NCI-H226 (cell line): ENCODE results near the gene PRSS38.
"Not testable (repeated sequence)": the region's sequence is repeated elsewhere in the genome, so short reads cannot be mapped to it uniquely, and the experiment has no call there.

Experiments
- DNase-seq: peaks from one replicate; pipeline ENCODE4 v3.0.0-alpha.2; 2015

PRSS38 gene

DNA sequence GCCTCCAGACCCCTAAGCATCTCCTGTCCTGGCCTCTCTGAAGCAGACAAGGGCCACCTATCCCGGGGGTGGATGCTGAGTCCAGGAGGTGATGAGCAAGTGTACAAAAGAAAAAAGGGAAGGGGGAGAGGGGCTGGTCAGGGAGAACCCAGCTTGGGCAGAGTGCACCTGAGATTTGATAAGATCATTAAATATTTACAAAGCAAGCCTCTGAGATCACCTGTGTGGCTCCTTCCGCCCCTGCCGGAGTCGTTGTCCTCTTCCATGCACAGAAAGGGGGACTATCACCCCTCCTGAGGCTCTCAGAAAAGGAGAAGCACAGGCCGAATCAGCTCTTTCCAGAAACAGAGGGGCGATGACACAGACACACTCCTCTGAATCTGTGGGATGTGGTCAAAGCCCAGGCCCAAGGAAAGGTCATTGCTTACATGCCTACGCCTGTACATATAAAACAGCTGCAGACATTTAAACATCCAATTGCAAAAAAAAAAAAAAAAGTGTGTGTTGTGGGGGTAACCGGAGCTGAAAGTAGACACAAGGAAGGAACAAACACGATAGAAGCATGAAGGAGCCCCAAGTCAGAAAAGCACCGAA lies 30.9 kb downstream of the PRSS38 start:
- no peak for DNase-seq

DNA sequence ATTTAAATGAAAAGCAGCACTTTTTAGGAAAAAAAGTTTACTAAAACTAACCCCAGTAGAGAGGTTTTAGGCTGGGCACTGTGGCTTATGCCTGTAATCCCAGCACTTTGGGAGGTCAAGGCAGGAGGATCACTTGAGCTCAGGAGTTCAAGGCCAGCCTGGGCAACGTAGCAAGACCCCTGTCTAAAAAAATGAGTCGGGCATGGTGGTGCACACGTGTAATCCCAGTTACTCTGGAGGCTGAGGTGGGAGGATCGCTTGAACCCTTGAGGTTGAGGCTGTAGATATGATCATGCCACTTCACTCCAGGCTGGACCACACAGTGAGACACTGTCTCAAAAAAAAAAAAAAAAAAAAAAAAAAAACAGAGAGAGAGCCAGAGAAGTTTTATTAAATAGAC lies 31.6 kb downstream of the PRSS38 start:
- DNase-seq, result not testable (repeated sequence)

DNA sequence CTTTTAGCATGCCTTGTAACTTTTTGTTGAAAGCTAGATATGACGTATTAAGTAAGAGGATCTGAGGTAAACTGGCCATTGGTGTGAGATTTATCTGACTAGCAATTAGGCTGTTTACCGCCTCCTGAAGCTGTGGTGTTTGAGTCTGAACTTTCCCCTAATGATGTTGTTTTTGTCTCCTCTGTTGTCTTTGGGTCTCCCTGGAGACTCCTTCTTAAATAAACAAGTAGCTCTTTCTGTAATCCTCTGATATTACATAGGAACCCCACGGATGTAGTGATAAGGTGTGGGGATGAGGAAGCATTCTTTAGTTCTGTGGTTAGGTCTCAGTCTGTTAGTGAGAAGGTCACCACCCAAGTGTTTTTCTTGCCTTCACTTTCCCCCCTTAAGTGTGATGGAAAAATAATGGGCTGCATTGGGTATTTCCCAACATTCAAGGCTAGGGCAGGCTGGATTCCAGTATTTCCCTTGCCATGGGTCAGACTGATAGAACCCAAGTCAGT lies 33.0 kb downstream of the PRSS38 start:
- DNase-seq, result no peak

DNA sequence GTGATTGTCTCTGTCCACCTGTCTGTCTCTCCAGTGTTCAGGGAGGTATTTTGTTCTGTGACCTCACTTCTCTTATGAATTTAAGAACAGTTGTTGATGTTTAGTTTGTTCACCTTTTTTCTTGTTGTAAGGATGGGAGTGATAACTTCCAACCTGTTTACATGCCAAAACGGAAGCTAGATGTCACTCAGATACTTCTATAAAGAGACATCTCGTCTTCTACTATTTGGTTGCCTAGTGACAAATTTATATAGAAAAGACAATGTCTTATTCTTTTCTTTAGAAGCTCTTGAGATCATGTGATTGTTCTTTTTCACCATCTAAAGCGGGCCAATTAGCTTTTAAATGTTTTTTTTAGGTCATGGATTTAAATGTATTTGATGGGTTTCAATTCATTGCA lies 33.8 kb downstream of the PRSS38 start:
- no peak for DNase-seq

DNA sequence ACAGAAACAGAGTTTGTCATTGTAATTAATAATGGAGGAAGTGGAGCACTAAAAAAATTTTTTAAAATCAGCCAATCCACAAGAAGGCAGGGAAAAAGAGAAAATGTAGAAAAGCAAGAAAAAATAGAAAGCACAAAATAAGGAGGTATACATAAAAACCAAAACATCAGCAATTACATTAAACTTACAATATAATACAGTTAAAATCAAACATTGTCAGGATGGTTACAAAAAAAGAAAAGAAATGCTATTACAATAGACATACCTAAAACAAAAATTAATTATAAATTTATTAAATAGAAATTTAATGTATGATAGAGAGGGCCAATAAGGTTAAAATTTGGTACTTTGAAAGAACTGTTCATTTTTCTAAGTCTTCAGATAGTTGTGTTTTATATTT lies 38.7 kb downstream of the PRSS38 start:
- DNase-seq, result no peak

DNA sequence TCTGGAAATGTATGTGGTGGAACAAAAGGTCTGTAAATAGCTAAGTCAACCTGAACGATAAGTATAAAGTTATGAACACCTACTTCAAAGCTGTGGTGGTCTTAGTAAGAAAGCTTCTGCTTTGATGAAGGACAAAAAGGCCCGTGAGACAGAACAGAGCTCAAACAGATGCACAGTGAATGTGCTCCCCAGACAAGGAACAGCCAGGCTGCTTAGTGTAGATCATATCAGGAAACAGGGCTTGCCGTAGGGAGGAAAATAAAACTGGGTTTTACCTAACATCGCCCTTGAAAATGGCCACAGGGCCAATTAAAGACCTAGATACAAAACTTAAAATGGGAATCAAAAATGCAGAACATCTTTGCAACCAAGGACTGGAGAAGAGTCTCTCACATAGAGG lies 40.2 kb downstream of the PRSS38 start:
- no peak for DNase-seq

DNA sequence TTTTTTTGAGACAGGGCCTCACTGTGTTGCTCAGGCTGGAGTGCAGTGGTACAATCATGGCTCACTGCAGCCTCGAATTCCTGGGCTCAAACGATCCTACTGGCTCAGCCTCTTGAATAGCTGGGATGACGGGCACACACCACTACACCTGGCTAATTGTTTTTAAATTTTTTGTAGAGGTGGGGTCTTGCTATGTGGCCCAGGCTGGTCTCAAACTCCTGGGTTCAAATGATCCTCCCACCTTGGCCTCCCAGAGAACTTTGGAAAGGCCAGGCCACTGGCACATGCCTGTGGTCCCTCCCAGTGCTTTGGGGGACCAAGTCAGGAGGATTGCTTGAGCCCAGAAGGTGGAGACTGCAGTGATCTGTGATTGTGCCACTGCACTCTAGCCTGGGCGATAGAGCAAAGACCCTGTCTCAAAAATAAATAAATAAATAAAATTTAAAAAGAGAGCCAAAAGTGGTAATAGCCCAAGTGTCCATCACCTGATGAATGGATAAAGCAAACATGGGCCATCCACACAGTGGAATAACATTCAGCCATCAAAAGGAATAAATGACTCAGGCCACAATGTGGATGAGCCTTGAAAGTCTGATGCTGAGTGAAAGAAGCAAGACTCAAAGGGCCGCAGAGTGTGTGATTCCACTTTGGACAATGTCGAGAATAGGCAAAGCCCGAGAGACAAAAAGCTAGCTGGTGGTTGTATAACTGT lies 40.8 kb downstream of the PRSS38 start:
- no peak for DNase-seq

DNA sequence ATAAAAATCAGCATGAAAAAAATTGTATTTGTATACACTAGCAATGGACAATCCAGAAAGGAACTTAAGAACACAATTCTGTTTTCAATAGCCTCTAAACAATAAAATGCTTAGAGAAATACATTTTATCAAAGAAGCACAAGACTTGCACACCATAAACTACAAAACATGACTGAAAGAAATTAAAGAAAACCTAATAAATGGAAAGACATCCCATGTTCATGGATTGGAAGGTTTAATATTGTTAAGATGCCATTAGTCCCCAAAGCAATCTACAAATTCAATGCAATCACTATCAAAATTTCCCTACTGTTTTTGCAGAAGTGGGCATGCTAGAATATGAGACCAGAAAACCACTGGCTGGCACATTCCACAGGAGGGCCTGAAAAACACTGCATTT lies 49.4 kb downstream of the PRSS38 start:
- DNase-seq, result no peak

DNA sequence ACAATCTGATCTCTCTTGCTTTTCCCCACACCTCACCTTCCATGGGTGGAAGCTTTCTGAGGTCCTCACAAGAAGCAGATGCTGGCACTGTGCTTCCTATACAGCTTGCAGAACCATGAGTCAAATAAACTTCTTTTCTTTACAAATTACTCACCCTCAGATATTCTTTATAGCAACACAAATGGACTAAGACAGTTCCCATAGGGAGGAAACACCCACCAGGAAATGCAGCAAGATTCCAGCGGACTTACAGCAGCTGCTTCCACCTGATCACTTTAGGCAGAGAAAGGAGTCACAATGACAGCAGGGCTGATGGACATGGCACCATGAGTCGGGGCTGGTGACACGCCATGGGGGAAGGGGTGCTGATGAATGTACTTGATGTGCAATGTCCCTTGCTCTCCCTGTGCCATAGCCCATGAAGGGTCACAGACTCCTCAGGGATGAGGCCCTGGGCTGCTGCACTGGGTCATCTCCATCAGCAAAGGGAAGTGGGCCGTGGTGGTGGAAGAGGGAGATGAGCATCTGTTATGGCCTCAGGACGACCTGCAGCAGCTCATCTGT lies 53.9 kb downstream of the PRSS38 start:
- DNase-seq, result no peak

DNA sequence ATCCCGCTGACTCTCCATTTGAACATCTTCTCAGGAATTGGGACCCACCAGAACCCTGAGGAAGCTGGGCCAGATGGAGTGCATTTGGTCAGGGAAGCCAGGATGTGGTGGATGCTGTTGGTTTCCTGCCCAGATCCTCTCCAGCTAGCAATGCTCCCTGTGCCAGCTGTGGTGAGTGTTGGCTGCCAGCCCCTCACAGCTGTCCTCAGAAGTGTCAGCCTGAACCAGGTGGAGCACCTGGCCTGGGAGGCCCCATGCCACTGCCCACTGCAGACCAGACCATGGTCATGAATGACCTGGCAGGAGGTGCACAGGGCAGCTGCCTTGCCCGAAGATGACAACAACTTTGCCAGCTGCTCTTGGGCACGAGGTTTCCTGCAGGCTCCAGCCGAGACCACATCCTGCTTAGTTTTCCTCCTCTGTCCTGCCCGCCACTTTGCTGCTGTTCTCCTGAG lies 54.4 kb downstream of the PRSS38 start:
- no peak for DNase-seq

DNA sequence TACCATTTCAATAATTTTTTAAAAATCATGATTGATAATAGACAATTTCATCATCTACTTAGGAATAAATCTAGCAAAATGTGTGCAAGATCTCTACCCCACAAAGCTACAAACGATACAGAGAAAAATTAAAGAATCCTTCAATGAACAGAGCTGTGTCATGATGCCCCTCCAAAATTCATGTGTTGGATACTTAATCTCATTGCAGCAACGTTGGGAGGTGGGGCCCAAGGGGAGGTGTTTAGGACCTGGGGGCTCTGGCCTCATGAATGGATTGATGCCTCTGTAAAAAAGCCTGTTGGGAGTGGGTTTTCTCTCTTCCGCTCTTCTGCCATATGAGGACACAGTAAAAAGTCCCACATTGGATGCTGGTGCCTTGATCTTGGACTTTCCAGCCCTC lies 54.9 kb downstream of the PRSS38 start:
- DNase-seq, result no peak

DNA sequence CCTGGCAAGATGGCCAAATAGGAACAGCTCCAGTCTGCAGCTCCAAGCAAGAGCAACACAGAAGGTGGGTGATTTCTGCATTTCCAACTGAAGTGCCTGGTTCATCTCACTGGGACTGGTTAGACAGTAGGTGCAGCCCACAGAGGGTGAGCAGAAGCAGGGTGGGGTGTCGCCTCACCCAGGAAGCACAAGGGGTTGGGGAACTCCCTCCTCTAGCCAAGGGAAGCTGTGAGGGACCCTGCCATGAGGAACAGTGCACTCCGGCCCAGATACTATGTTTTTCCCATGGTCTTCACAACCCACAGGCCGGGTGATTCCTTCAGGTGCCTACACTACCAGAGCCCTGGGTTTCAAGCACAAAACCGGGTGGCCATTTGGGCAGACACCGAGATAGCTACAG lies 56.4 kb downstream of the PRSS38 start:
- DNase-seq, result not testable (repeated sequence)

DNA sequence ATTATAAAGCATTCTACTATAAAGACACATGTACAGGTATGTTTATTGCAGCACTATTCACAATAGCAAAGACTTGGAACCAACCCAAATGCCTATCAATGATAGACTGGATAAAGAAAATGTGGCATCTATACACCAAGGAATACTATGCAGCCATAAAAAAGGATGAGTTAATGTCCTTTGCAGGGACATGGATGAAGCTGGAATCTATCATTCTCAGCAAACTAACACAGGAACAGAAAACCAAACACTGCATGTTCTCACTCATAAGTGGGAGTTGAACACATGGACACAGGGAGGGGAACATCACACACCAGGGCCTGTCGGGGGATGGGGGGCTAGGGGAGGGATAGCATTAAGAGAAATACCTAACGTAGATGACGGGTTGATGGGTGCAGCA lies 62.3 kb downstream of the PRSS38 start:
- DNase-seq, result not testable (repeated sequence)

DNA sequence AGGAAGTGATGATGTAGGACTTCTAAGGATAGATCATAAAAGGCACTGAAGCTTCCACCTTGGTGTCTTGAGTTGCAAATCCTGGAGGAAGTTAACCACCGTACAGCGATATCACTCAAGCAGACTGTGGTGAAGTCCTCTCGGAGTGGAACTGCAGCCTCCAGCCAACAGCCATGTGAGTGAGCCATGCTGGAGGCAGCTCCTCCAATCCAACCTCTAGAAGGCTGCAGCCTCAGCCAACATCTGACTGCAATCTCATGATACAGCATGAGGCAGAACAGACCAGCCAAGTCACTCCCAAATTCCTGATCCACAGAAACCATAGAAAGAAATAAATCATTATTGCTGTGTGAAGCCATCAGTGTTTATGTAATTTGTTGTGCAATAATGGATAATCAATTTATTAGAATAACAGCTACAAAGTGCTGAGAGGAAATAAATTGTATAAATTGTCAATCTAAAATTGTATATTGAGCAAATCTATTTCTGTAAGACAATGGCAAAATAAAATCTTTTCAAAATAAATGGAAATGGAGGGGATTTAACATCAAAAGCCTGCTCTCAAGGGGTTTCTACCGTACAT lies 65.0 kb downstream of the PRSS38 start:
- no peak for DNase-seq

DNA sequence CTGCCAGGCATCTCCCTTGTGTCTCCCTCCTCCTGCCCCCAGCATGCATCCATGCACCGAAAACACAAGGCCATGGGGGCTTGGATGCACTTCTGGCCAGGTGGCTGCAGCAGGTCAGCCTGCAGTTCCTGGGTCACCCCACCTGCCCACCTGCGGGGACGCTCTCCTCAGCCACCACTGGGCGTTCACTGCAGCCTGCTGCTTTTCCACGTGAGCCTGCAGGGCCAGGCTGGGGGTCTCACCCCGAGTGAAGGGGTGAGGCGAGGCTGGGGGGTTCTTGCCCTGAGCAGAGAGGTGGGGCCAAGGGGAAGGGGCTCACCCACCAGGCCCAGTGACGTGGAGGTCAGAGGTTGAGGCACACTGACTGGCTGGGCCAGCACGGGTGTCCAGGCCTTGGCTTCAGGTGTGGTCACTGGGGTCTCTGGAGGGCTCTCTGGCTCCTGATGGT lies 67.6 kb downstream of the PRSS38 start:
- no peak for DNase-seq

DNA sequence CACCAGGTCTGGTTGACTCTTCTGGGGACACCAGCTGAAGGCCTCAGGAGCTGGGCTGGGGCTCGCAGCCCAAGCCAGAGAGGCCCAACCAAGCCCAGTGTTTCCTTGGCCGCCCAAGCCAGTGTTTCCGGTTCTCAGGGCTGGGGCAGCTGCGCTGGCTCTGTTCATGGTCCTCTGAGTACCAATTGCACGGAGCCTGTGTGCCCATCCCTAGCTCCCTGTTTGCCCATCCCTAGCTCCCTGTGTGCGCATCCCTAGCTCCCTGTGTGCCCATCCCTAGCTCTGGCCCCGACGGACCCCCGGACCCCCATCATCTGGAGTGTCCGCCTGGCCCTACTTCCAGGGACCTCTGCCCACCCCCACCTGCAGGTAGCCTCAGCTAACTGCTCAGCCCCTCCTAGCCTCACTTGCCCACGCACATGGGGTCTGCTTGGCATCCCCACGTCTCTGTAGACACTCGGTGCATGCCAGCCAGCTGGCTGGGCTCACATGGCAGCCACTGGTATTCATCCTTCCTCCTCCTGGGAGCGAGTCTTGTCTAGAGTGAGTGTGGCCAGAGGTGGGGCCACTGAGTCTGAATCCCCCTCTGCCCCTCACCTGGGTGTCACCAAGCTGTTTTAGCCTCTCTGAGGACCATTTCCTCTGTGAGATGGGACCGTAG lies 68.3 kb downstream of the PRSS38 start:
- DNase-seq, result no peak

DNA sequence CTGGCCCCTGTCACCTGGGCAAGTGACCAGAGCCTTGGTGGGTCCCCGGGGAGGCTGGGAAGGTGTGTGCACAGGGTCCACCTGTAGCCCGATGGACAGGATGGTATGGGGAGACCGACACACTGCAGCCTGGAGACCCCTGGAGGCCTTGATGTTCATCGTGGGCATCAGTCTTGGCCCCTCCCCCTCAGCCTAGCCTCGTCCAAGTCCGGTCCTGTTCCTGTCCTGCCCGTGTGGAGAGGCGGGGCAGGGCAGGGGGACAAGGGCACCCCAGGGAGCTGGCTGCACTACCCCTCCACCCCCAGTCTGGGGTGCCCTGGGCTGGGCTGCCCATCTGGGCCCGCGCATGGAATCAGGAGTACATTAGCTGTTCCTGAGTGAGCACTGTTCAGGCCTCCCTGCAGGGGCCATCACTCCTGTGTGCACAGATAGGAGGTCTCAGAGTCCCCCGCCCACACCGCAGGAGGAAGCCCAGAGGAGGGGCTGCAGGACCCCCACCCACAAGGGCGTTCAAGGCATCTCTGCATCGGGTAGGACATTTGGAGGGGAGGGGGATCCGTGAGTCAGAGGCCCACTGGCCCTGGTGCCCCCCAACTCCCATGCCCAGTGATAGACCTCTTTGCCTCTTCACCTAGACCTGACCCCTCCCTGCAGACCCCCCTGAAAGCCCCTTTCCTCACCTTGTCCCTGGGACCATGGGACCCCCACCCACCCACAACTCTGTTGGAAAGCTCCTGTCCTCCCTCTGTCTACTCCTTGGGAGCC lies 69.1 kb downstream of the PRSS38 start:
- no peak for DNase-seq

DNA sequence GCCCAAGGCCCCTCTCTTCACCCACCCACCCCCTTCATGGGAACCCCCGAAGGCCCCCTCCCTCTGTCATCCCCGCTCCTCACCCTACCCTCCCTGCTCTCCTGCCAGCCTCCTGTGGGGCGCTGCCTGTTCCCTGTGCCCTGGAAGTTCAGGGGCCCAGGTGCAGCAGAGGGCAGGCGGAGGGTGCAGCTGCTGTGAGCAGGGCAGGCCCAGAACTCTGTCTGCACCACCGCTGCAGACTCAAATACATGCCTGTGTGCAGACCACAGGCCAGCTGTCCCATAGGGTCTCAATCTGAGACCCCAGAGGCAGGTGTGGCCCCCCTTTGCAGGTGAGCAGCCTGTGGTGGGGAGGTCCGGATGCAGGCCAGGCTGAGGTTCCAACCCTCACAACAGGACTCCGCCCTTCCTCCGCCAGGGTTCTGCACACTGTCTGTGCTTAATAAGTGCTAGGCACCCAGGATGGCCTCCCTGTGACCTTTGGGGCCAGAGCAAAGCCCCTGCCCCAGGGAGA lies 69.7 kb downstream of the PRSS38 start:
- no peak for DNase-seq

DNA sequence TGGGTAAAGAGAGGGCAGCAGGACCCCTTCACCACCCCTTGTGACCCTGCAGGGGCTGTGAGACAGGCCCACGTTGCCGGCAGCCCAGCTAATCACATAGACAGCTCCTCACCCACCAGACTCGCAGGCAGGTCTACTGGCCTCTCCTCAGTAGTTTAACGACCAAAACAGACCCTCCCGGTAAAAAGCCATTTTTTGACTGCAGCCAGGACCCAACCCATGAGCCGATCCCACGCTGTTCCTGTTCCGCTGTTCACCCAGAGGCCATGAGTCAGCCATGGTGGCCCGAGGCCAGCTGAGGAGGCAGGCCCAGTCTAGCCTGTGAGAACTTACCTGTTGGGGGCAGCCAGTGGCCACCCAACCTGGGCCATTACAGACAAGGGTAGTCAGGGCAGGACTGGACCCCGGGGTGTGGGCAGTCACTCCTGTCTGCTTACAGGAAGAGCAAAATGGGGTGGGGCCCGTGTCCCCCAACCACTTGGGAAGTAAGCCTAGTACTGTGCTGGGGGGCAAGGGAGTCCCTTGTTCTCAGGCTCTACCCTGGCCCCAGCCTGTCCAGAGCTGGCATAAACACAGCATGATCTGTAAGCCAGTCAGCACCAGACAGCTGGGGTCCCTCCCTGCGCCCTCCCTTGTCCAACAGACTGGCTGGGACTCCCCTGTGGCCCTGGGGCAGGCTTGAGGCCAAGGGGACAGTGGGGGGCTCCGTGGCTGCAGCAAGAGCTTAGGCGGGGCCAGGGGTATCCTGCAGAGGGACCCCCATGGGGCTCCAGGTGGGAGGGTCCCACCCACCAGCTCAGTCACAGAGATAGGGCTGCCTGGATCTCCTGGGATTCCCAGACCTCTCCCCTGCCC lies 70.4 kb downstream of the PRSS38 start:
- peak; percentile 67 for DNase-seq

DNA sequence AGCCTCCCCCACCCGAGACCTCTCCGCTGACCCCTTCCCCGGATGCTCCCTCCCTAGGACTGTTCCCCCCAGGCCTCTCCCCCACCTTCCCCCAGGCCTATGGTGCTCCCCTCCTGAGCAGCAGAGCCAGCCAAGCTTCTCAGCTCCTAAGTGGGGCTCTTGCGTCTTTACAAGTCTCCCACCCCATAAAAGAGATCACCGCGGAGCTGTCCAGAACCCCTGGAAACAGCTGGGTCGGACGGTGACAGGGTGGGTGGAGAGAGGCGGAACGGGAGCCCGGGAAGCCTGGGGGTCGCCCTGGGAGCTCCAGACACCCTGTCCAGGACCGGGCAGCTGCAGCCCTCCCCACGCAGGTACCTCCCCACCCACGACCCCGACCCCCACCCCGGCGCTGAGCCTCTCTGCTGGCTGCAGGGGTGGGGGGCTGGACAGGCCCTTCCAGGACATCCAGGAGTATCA lies 71.1 kb downstream of the PRSS38 start:
- no peak for DNase-seq

DNA sequence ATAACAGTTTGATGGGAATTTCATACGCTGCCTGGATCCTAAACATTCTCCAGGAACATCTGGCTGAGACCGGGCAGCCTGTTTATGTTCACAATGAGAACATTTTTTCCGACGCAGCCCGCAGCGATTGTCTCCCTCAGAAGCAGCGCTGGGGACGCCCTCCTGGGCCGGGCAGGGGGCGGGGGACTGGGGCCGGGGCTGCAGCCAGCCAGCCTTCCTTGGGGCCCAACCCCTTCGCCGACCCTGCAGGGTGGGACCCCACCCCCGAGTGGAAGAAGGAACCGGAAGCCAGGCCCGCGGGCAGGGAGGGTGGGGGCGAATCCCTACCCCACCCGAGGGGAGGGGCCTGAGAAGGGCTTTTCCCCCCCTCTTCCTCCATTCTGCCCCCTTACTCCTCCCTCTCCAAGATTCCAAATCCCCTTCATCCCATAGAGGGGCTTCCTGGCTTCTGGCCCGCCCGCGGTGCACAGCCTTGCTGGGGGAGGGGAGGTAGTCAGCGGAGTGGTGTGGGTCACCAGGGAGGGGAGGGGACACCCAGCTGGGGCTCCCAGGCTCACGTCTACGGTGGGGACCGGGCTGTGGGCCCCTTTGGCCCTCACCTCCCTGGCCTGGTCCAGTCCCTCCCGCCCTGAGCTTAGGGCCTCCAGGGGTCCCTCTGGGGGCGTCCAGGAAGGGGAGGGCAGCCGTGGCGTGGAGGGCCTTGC lies 71.7 kb downstream of the PRSS38 start:
- DNase-seq, result no peak
